Spleen (tissue), 11 donors: ENCODE data around the gene CABCOCO1. TPM values are rescaled to one million over a fixed set of nuclear protein-coding genes. Genes with fewer than 3 reads are reported as not detected.

ENCODE experiments used
- DNase-seq: peaks from one replicate; pipeline ENCODE4 v3.0.0-alpha.2; 2020
- H3K27ac ChIP-seq, 8 donors: fragments of 200-600 bp; sonication (generic) in 7 of 8; 1 replicate in 4 of 8; 2 replicates in 4 of 8; pipeline versions ENCODE4 v1.5.0 to v1.8.0; 2016 to 2021; ENCODE audit warnings: inconsistent platforms in 4 of 8, mild to moderate bottlenecking in 4 of 8, moderate library complexity in 1 of 8
- H3K27me3 ChIP-seq, 7 donors: fragments of 200-600 bp; sonication (generic) in 6 of 7; replicated peaks in 1 of 7; 1 replicate in 4 of 7; 2 replicates in 3 of 7; pipeline versions ENCODE4 v1.5.0 to v1.8.0; 2016 to 2021; ENCODE audit warnings: inconsistent platforms in 3 of 7, mild to moderate bottlenecking in 1 of 7
- H3K36me3 ChIP-seq, 6 donors: fragments of 200-600 bp; sonication (generic) in 5 of 6; 1 replicate in 4 of 6; 2 replicates in 2 of 6; pipeline versions ENCODE4 v1.5.0 to v1.8.0; 2016 to 2021; ENCODE audit warnings: inconsistent platforms in 2 of 6
- H3K4me1 ChIP-seq, 6 donors: fragments of 200-600 bp; sonication (generic) in 5 of 6; 1 replicate in 3 of 6; 2 replicates in 3 of 6; pipeline versions ENCODE4 v1.5.0 to v1.8.0; 2016 to 2021; ENCODE audit warnings: inconsistent platforms in 3 of 6
- H3K4me3 ChIP-seq, 8 donors: fragments of 200-600 bp; sonication (generic) in 7 of 8; 1 replicate in 4 of 8; 2 replicates in 4 of 8; pipeline versions ENCODE4 v1.5.0 to v1.8.0; 2016 to 2021; ENCODE audit warnings: inconsistent platforms in 4 of 8, mild to moderate bottlenecking in 4 of 8, moderate library complexity in 2 of 8
- H3K9me3 ChIP-seq, 8 donors: fragments of 200-600 bp; sonication (generic) in 7 of 8; 1 replicate in 4 of 8; 2 replicates in 4 of 8; pipeline versions ENCODE4 v1.5.0 to v1.8.0; 2016 to 2021; ENCODE audit warnings: inconsistent platforms in 4 of 8
- POLR2A ChIP-seq, 3 donors: fragments of 450-650 bp; IDR thresholded peaks; one replicate each; pipeline ENCODE4 v1.5.1; 2017; ENCODE audit warnings: antibody characterized with exemption in 3 of 3, mild to moderate bottlenecking in 1 of 3
- POLR2AphosphoS5 ChIP-seq, 3 donors: sonication (generic); formaldehyde crosslinking; IDR thresholded peaks; one replicate each; pipeline ENCODE4 v1.5.1; 2017; ENCODE audit warnings: antibody characterized with exemption in 3 of 3
- WGBS, 5 donors: extraction: QIAGEN DNeasy Blood & Tissue Kit in 3 of 5; methylation state at CpG; one replicate each; pipeline versions ENCODE4 v1.1.5 to v1.1.7; 2013 to 2018; 5-methylcytosine and 5-hydroxymethylcytosine counted together
- intact Hi-C: fragments of 100-400 bp; cut with DNase I; formaldehyde crosslinking; loops from one replicate; pipeline ENCODE4 v1.15.0; 2023; ENCODE audit warnings: low total_unique reads
- polyA plus RNA-seq, 3 donors: library from polyadenylated mRNA; stranded (reverse); fragments of 200-250 nt; gene quantifications; one replicate each; pipeline ENCODE4 v1.2.1, GENCODE V29; 2013
- total RNA-seq, 7 donors: library from RNA; depleted of rRNA in 3 of 7; stranded (reverse); fragments of >200 nt in 3 of 7; fragmentation: NEBNext Ultra II Directional in 4 of 7; extraction: Animal tissue kit (Norgen Biotek cat#: 25700) in 4 of 7; gene quantifications; one replicate each; pipeline versions ENCODE4 v1.1.0 to v1.2.1, GENCODE V29; 2016 to 2021
- TF ChIP-seq, protein P1 (sequence below), 11 experiments: fragments of 200-600 bp in 7 of 11; fragments of 450-650 bp in 4 of 11; sonication (generic) in 4 of 11; IDR thresholded peaks in 8 of 11; conservative IDR thresholded peaks in 3 of 11; 1 replicate in 7 of 11; 2 replicates in 4 of 11; pipeline versions ENCODE4 v1.4.0 to v1.8.0; 2016 to 2021; ENCODE audit warnings: antibody characterized with exemption in 11 of 11, inconsistent platforms in 4 of 11, mild to moderate bottlenecking in 1 of 11
- donor health status: healthy with polysubstance abuse.
- donor health status: DM: no; HTN: no; CAD: no; lungs with moderate emphysema.
- donor health status: DM: no; HTN: no; CAD: no.
- donor health status: Bipolar disorder and iron deficiency.
- donor health status: healthy.
- donor health status: DM: no; HTN: no; CAD: no.
- donor health status: DM: yes; HTN: yes; CAD: no.

CABCOCO1 gene
- total and polyA plus RNA-seq, 10 donors = 0.06 to 1.0 (median 0.48) TPM; not detected in 4

DNA sequence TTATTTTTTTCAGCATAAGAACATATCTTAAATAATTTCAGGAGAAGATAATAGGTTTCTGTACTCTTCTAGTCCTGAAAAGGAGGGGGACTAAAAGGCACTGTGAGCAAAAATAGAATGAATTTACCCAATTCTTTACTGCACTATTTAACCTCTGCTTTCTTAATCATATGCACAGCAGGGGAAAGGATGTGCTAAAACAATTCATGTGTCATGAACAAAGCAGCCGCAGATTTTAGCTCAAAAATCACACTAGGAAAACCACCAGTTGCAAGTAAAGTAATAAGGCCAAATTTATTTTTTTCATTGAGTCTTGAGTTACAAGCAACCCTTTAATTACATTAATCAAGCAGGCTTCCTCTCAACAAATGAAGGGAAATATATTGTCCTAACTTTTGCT is 80.1 kb downstream of the CABCOCO1 start:
- Histone ChIP-seq H3K4me3 (no peak overlapping the region), H3K36me3 (no peaks in the 10 kb centered on the region), H3K27me3 (no peaks in the 10 kb centered on the region), H3K27ac (no peak overlapping the region), H3K9me3 (peaks cover 0 to 9% (median 0%) of the 10 kb centered on the region in 8 donors), H3K4me1 (no peaks in the 10 kb centered on the region)
- TF ChIP-seq, protein P1, sequence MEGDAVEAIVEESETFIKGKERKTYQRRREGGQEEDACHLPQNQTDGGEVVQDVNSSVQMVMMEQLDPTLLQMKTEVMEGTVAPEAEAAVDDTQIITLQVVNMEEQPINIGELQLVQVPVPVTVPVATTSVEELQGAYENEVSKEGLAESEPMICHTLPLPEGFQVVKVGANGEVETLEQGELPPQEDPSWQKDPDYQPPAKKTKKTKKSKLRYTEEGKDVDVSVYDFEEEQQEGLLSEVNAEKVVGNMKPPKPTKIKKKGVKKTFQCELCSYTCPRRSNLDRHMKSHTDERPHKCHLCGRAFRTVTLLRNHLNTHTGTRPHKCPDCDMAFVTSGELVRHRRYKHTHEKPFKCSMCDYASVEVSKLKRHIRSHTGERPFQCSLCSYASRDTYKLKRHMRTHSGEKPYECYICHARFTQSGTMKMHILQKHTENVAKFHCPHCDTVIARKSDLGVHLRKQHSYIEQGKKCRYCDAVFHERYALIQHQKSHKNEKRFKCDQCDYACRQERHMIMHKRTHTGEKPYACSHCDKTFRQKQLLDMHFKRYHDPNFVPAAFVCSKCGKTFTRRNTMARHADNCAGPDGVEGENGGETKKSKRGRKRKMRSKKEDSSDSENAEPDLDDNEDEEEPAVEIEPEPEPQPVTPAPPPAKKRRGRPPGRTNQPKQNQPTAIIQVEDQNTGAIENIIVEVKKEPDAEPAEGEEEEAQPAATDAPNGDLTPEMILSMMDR (IDR thresholded peaks at IDR 0.05 in 8 of 11, conservative IDR thresholded peaks at IDR 0.05 in 3 of 11) = no peak
- TF ChIP-seq POLR2A (IDR thresholded peaks at IDR 0.05) (no peak), POLR2AphosphoS5 (IDR thresholded peaks at IDR 0.05) (no peak)
- WGBS, 5 donors = 83 to 98% (median 88%) methylated on average over 1 of the region's 1 CpG
- intact Hi-C loops = no loop called here
- no peak for DNase-seq

DNA sequence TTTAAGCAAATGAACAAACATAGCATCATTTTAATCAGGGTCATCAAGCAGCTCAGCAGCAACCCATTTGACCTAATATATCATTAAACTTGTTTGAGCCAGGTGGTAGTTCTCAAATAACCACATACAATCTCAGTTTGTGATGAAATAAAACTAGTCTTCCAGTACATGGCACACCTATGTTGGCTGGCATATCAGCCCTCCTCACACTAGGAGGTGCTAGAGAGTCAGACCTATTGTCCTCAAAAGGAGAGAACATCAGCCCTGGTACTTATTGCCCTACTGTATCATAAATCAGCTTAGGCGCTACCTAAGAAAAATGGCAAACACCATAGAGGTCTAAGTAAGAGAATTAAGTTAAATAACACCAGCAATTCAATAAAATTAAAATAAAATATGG is 81.7 kb downstream of the CABCOCO1 start:
- no peak overlapping the region for H3K27ac ChIP-seq
- no peaks in the 10 kb centered on the region for H3K27me3 ChIP-seq
- peaks cover 0 to 9% (median 0%) of the 10 kb centered on the region in 8 donors for H3K9me3 ChIP-seq
- intact Hi-C loops = no loop called here
- no peak overlapping the region for H3K4me3 ChIP-seq
- TF ChIP-seq, protein P1 (IDR thresholded peaks at IDR 0.05 in 8 of 11, conservative IDR thresholded peaks at IDR 0.05 in 3 of 11) = no peak
- no peak for TF ChIP-seq POLR2AphosphoS5 (IDR thresholded peaks at IDR 0.05)
- TF ChIP-seq POLR2A (IDR thresholded peaks at IDR 0.05) = no peak
- no peak for DNase-seq
- 93 to 97% (median 96%) methylated on average over 1 of the region's 1 CpG for WGBS, 5 donors
- no peaks in the 10 kb centered on the region for H3K36me3 ChIP-seq
- no peaks in the 10 kb centered on the region for H3K4me1 ChIP-seq

DNA sequence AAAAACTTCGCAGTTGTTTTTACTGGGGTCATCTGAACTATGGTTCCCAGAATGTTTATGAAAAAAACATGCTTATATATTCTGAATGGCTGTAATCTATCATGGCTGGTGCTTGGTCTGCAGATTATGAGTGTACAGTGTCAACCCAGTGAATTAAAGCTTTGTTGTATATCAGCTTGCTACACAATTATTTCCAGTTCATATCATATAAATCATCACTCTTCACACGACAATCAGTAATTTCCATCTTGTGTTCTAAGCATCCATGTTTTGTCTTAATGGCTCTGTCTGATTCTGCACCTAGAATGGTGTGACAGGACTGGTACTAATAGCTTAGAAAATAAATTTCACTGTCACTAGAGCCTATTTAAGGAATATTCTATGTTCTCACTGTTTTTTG is 83.6 kb downstream of the CABCOCO1 start:
- intact Hi-C loops = no loop called here
- WGBS, 5 donors = 81 to 91% (median 85%) methylated on average over 2 of the region's 2 CpGs
- peaks cover 3 to 6% (median 5%) of the 10 kb centered on the region in 6 donors for H3K4me1 ChIP-seq

DNA sequence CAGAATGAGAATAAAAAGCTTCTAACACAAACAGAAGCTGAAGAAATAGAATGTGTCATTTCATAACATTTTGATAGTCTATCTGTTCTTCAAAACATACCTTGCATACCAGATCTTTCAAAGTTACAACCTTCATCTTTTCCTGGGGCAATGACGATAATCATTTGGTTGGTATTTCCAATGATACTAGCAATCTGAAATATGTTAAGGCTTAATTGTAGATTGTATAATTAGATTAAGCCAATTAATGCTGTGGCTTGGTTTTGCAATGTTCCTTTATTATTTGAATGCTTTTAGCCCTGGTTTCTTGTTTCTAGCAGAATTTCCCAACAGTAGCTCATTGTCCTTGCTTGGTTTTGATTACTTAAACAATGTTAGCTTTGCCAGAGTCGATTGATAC is 84.6 kb downstream of the CABCOCO1 start:
- Histone ChIP-seq H3K4me1 (peaks cover 5 to 16% (median 15%) of the 10 kb centered on the region in 6 donors), H3K27ac (no peak overlapping the region), H3K4me3 (no peak overlapping the region), H3K27me3 (no peaks in the 10 kb centered on the region), H3K36me3 (no peaks in the 10 kb centered on the region), H3K9me3 (peaks cover 0 to 9% (median 0%) of the 10 kb centered on the region in 8 donors)
- TF ChIP-seq, protein P1 (IDR thresholded peaks at IDR 0.05 in 8 of 11, conservative IDR thresholded peaks at IDR 0.05 in 3 of 11) = no peak
- TF ChIP-seq POLR2A (IDR thresholded peaks at IDR 0.05) (no peak), POLR2AphosphoS5 (IDR thresholded peaks at IDR 0.05) (no peak)
- no peak for DNase-seq
- intact Hi-C loops = no loop called here
- 92 to 97% (median 93%) methylated on average over 2 of the region's 2 CpGs for WGBS, 5 donors

More for the DNA sequence above, 83.6 kb downstream of the CABCOCO1 start:
- Histone ChIP-seq H3K4me3 (no peak overlapping the region), H3K27me3 (no peaks in the 10 kb centered on the region), H3K9me3 (peaks cover 0 to 9% (median 0%) of the 10 kb centered on the region in 8 donors), H3K27ac (no peak overlapping the region), H3K36me3 (no peaks in the 10 kb centered on the region)
- DNase-seq = no peak
- TF ChIP-seq POLR2AphosphoS5 (IDR thresholded peaks at IDR 0.05) (no peak), POLR2A (IDR thresholded peaks at IDR 0.05) (no peak)
- TF ChIP-seq, protein P1 (IDR thresholded peaks at IDR 0.05 in 8 of 11, conservative IDR thresholded peaks at IDR 0.05 in 3 of 11) = no peak
